ENCODE data around the gene STAMBPL1. TPM values are rescaled to one million over a fixed set of nuclear protein-coding genes. Genes with fewer than 3 reads are reported as not detected.

The STAMBPL1 gene
- total RNA-seq, 1 experiment from 2014 or later, result 25.2 TPM

DNA sequence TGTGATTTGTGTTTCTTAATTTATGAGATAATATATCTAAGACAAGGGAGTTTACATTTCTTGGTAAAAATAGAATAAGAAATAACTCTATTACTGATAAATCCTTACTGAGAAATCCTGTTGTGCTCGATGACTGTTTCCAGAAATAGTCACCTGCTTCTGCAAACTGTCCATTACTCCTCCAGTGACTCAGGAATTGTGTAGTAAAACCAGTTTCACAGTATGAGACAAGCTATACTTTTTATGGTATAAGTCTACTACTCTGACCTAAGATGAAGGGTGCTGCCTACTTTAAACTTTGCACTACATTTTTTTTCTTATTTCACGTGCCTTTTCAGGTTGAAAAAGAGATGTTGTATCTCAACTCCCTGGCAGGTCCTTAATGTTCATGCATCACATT is 21.6 kb upstream of the STAMBPL1 start:
- Histone ChIP-seq H3K27me3 (ENCODE audit: control insufficient read depth, insufficient read depth, low read length) (no peaks in the 10 kb centered on the region), H3K9me3 (ENCODE audit: control insufficient read depth, insufficient read depth, low read depth, low read length) (no peaks in the 10 kb centered on the region), H3K36me3 (ENCODE audit: control insufficient read depth, insufficient read depth, low read length) (no peaks in the 10 kb centered on the region), H3K27ac (ENCODE audit: low read length) (no peak overlapping the region), H3K4me1 (ENCODE audit: control insufficient read depth, insufficient read depth, low read length) (peaks cover 6% of the 10 kb centered on the region; the same call in 1 of the 2 replicates), H3K4me3 (ENCODE audit: low read depth in 2 of 2, low read length in 2 of 2) (no peak overlapping the region)
- TF ChIP-seq, protein P1, sequence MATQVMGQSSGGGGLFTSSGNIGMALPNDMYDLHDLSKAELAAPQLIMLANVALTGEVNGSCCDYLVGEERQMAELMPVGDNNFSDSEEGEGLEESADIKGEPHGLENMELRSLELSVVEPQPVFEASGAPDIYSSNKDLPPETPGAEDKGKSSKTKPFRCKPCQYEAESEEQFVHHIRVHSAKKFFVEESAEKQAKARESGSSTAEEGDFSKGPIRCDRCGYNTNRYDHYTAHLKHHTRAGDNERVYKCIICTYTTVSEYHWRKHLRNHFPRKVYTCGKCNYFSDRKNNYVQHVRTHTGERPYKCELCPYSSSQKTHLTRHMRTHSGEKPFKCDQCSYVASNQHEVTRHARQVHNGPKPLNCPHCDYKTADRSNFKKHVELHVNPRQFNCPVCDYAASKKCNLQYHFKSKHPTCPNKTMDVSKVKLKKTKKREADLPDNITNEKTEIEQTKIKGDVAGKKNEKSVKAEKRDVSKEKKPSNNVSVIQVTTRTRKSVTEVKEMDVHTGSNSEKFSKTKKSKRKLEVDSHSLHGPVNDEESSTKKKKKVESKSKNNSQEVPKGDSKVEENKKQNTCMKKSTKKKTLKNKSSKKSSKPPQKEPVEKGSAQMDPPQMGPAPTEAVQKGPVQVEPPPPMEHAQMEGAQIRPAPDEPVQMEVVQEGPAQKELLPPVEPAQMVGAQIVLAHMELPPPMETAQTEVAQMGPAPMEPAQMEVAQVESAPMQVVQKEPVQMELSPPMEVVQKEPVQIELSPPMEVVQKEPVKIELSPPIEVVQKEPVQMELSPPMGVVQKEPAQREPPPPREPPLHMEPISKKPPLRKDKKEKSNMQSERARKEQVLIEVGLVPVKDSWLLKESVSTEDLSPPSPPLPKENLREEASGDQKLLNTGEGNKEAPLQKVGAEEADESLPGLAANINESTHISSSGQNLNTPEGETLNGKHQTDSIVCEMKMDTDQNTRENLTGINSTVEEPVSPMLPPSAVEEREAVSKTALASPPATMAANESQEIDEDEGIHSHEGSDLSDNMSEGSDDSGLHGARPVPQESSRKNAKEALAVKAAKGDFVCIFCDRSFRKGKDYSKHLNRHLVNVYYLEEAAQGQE (IDR thresholded peaks at IDR 0.05; ENCODE audit: insufficient read depth in 1 of 2, low read depth in 2 of 2, low read length in 1 of 2), result no peak
- TF ChIP-seq, protein P2, sequence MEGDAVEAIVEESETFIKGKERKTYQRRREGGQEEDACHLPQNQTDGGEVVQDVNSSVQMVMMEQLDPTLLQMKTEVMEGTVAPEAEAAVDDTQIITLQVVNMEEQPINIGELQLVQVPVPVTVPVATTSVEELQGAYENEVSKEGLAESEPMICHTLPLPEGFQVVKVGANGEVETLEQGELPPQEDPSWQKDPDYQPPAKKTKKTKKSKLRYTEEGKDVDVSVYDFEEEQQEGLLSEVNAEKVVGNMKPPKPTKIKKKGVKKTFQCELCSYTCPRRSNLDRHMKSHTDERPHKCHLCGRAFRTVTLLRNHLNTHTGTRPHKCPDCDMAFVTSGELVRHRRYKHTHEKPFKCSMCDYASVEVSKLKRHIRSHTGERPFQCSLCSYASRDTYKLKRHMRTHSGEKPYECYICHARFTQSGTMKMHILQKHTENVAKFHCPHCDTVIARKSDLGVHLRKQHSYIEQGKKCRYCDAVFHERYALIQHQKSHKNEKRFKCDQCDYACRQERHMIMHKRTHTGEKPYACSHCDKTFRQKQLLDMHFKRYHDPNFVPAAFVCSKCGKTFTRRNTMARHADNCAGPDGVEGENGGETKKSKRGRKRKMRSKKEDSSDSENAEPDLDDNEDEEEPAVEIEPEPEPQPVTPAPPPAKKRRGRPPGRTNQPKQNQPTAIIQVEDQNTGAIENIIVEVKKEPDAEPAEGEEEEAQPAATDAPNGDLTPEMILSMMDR (IDR thresholded peaks at IDR 0.05), result no peak
- no peak for TF ChIP-seq SIN3A (IDR thresholded peaks at IDR 0.05; ENCODE audit: borderline replicate concordance, insufficient read depth, low read depth, low read length)
- TF ChIP-seq POLR2AphosphoS5 (IDR thresholded peaks at IDR 0.05; ENCODE audit: low read depth, low read length), result no peak
- no peak for TF ChIP-seq TCF7L2 (IDR thresholded peaks at IDR 0.05; ENCODE audit: low read depth, low read length)
- in situ Hi-C loops (cut with HindIII; ENCODE audit: low pct_unique_long_range_greater_than_20kb, low sequenced_read_pairs) (no loop called here), intact Hi-C loops (cut with micrococcal nuclease; ENCODE audit: unreplicated experiment) (no loop called here)
- no peak for ATAC-seq
- ChIA-PET POLR2A (no interaction called here), CTCF (no interaction called here)
- BruUV-seq (replicated peaks), result no TSS peak
- DNase-seq (ENCODE audit: low read depth, low spot score), result no peak

DNA sequence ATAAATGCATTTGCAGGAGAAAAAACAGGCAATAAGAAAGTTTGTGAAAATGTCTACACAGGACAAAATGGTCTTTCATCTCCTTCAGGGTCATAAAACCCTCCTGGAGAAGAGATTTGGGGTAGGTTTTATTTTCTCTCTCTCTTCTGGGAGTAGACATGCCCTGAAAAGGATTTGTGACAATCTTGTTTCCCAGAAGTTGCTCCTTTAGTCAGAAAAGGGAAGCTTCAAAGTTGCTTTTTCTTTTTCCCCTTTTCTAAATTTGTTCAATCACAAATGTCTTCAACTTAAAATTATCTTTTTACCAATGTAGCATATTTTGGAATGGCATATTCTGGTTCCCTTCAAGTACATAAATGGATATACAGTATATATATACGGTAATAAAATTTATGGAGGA is 19.0 kb upstream of the STAMBPL1 start:
- H3K36me3 ChIP-seq (ENCODE audit: control insufficient read depth, insufficient read depth, low read length), result no peaks in the 10 kb centered on the region
- DNase-seq (ENCODE audit: low read depth, low spot score) (no peak), ATAC-seq (no peak)
- no peaks in the 10 kb centered on the region for H3K27me3 ChIP-seq (ENCODE audit: control insufficient read depth, insufficient read depth, low read length)
- in situ Hi-C loops (cut with HindIII; ENCODE audit: low pct_unique_long_range_greater_than_20kb, low sequenced_read_pairs) (no loop called here), intact Hi-C loops (cut with micrococcal nuclease; ENCODE audit: unreplicated experiment) (no loop called here)
- TF ChIP-seq POLR2AphosphoS5 (IDR thresholded peaks at IDR 0.05; ENCODE audit: low read depth, low read length), result no peak
- TF ChIP-seq, protein P2 (IDR thresholded peaks at IDR 0.05), result no peak
- TF ChIP-seq TCF7L2 (IDR thresholded peaks at IDR 0.05; ENCODE audit: low read depth, low read length), result no peak
- TF ChIP-seq SIN3A (IDR thresholded peaks at IDR 0.05; ENCODE audit: borderline replicate concordance, insufficient read depth, low read depth, low read length), result no peak
- TF ChIP-seq, protein P1 (IDR thresholded peaks at IDR 0.05; ENCODE audit: insufficient read depth in 1 of 2, low read depth in 2 of 2, low read length in 1 of 2), result no peak
- ChIA-PET CTCF (no interaction called here), POLR2A (no interaction called here)
- no peaks in the 10 kb centered on the region for H3K9me3 ChIP-seq (ENCODE audit: control insufficient read depth, insufficient read depth, low read depth, low read length)
- peaks cover 6% of the 10 kb centered on the region; the same call in 1 of the 2 replicates for H3K4me1 ChIP-seq (ENCODE audit: control insufficient read depth, insufficient read depth, low read length)
- H3K27ac ChIP-seq (ENCODE audit: low read length), result no peak overlapping the region
- BruUV-seq (replicated peaks), result no TSS peak
- no peak overlapping the region for H3K4me3 ChIP-seq (ENCODE audit: low read depth in 2 of 2, low read length in 2 of 2)
